Measurements from ENCODE around the gene MIER2.
"Not testable (repeated sequence)": the region's sequence is repeated elsewhere in the genome, so short reads cannot be mapped to it uniquely, and the experiment has no call there.

Gene MIER2

DNA sequence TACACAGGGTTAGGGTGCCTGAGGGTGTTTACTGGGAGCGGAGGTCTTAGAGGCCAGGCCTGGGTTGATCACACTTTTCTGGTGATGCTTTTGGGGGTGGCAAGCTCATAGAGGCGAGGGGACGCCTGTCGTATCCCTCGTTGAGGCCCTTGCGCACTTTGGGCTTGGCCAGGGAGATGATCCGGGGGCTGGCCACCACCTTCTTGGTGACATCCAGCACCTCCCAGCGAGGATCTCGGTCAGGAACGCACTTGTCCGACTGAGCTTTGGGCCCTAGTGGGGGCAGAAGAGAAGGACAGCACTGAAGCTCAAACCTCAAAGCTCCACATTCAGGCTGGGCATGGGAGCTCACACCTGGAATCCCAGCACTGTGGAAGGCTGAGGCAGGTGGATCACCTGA is 17.6 kb upstream of the MIER2 start:
- no peak for TF ChIP-seq ZFP3 (CRISPR knock-in tag; IDR thresholded peaks at IDR 0.05)
- TF ChIP-seq, protein P1, sequence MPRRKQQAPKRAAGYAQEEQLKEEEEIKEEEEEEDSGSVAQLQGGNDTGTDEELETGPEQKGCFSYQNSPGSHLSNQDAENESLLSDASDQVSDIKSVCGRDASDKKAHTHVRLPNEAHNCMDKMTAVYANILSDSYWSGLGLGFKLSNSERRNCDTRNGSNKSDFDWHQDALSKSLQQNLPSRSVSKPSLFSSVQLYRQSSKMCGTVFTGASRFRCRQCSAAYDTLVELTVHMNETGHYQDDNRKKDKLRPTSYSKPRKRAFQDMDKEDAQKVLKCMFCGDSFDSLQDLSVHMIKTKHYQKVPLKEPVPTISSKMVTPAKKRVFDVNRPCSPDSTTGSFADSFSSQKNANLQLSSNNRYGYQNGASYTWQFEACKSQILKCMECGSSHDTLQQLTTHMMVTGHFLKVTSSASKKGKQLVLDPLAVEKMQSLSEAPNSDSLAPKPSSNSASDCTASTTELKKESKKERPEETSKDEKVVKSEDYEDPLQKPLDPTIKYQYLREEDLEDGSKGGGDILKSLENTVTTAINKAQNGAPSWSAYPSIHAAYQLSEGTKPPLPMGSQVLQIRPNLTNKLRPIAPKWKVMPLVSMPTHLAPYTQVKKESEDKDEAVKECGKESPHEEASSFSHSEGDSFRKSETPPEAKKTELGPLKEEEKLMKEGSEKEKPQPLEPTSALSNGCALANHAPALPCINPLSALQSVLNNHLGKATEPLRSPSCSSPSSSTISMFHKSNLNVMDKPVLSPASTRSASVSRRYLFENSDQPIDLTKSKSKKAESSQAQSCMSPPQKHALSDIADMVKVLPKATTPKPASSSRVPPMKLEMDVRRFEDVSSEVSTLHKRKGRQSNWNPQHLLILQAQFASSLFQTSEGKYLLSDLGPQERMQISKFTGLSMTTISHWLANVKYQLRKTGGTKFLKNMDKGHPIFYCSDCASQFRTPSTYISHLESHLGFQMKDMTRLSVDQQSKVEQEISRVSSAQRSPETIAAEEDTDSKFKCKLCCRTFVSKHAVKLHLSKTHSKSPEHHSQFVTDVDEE (CRISPR knock-in tag; IDR thresholded peaks at IDR 0.05): no peak
- no peak for TF ChIP-seq CSDC2 (CRISPR knock-in tag; IDR thresholded peaks at IDR 0.05)
- TF ChIP-seq, protein P2, sequence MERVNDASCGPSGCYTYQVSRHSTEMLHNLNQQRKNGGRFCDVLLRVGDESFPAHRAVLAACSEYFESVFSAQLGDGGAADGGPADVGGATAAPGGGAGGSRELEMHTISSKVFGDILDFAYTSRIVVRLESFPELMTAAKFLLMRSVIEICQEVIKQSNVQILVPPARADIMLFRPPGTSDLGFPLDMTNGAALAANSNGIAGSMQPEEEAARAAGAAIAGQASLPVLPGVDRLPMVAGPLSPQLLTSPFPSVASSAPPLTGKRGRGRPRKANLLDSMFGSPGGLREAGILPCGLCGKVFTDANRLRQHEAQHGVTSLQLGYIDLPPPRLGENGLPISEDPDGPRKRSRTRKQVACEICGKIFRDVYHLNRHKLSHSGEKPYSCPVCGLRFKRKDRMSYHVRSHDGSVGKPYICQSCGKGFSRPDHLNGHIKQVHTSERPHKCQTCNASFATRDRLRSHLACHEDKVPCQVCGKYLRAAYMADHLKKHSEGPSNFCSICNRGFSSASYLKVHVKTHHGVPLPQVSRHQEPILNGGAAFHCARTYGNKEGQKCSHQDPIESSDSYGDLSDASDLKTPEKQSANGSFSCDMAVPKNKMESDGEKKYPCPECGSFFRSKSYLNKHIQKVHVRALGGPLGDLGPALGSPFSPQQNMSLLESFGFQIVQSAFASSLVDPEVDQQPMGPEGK (CRISPR knock-in tag; IDR thresholded peaks at IDR 0.05; ENCODE audit: borderline replicate concordance): no peak
- no peak for TF ChIP-seq RARB (CRISPR knock-in tag; IDR thresholded peaks at IDR 0.05)
- TF ChIP-seq BACH2 (CRISPR knock-in tag; IDR thresholded peaks at IDR 0.05; ENCODE audit: borderline replicate concordance): no peak
- no peak for TF ChIP-seq GLIS3 (CRISPR knock-in tag; IDR thresholded peaks at IDR 0.05)
- no peak for TF ChIP-seq ZNF565 (CRISPR knock-in tag; conservative IDR thresholded peaks at IDR 0.05; ENCODE audit: low read depth)
- no peak for TF ChIP-seq PPARA (CRISPR knock-in tag; IDR thresholded peaks at IDR 0.05; ENCODE audit: borderline replicate concordance)
- TF ChIP-seq, protein P3, sequence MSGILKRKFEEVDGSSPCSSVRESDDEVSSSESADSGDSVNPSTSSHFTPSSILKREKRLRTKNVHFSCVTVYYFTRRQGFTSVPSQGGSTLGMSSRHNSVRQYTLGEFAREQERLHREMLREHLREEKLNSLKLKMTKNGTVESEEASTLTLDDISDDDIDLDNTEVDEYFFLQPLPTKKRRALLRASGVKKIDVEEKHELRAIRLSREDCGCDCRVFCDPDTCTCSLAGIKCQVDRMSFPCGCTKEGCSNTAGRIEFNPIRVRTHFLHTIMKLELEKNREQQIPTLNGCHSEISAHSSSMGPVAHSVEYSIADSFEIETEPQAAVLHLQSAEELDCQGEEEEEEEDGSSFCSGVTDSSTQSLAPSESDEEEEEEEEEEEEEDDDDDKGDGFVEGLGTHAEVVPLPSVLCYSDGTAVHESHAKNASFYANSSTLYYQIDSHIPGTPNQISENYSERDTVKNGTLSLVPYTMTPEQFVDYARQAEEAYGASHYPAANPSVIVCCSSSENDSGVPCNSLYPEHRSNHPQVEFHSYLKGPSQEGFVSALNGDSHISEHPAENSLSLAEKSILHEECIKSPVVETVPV (CRISPR knock-in tag; IDR thresholded peaks at IDR 0.05): no peak
- no peak for TF ChIP-seq TOX (CRISPR knock-in tag; IDR thresholded peaks at IDR 0.05; ENCODE audit: borderline replicate concordance)
- ATAC-seq: no peak

DNA sequence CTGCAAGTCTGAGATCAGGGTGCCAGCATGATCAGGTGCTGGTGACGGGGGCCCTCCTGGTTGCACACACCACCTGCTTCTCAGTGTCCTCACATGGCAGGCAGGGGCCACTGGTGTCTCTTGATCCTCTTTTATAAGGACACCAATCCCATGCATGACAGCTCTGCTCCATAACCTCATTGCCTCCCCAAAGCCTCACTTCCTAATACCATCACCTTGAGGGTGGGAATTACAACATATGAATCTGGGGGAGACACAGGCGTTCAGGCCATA is 15.0 kb upstream of the MIER2 start:
- no peak for ATAC-seq
- TF ChIP-seq, protein P2 (CRISPR knock-in tag; IDR thresholded peaks at IDR 0.05; ENCODE audit: borderline replicate concordance): no peak
- no peak for TF ChIP-seq PPARA (CRISPR knock-in tag; IDR thresholded peaks at IDR 0.05; ENCODE audit: borderline replicate concordance)
- TF ChIP-seq, protein P3 (CRISPR knock-in tag; IDR thresholded peaks at IDR 0.05): no peak

DNA sequence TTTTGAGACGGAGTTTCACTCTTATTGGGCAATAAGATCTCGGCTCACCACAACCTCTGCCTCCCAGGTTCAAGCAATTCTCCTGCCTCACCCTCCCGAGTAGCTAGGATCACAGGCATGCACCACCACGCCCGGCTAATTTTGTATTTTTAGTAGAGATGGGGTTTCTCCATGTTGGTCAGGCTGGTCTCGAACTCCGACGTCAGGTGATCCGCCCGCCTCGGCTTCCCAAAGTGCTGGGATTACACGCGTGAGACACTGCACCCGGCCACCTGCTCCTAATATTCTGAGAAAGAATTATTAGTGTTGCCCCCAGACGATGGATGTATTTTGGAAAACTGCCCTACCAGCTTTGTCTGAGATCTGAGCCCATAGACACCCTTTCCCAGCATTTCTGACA is 10.9 kb upstream of the MIER2 start:
- ATAC-seq: not testable (repeated sequence)

DNA sequence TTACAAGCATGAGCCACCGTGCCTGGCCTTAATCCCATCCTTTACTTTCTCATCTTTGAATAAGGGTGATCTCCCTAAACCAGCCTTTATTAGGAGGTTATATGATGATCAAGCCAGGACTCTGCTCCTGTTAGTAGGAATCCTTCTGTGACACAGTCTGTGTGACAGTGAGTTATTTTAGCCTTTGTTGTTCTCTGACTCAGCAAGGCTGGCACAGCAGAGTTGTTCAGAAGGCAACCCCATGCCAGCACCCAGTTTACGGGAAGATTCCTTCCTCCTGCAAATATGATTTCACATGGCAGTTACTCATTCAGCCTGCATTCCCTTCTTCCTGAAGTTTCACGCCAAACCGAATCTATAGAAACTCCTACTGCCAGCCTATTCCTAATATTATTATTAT is 10.5 kb upstream of the MIER2 start:
- ATAC-seq: no peak
- TF ChIP-seq RARB (CRISPR knock-in tag; IDR thresholded peaks at IDR 0.05) (no peak), ZFP30 (CRISPR knock-in tag; IDR thresholded peaks at IDR 0.05) (no peak), ZNF565 (CRISPR knock-in tag; conservative IDR thresholded peaks at IDR 0.05; ENCODE audit: low read depth) (no peak)

DNA sequence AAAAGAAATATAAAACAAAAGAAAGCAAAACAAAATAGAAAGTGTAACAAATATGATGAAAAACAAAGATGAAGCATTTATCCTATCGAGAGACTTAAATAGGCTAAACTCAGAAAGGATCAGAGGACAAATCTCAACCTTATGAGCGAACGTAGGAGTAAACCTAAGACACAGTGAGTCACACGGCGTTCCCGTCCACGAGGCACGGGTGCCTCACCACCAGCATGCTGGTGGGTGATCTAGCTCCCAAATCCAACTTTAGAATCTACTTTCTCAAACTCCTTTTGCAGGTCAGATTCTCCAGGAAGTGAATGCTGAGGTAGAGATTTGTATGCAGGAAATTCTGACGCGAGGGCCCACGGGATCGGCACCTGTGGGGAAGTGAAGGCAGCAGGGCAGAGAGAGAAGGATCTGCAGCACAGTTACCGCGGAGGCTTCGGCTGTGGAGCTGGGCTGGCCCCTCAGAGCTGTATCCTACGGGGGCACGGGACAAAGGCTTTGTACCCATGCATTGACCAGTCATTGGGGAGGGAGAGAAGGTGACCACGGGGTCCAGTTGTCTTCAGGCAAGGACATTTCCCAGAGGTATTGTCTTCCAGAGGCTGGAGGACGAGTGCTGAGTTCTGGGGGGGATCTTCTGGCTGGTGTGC is 7.5 kb upstream of the MIER2 start:
- TF ChIP-seq TCF4 (CRISPR knock-in tag; IDR thresholded peaks at IDR 0.05; ENCODE audit: borderline replicate concordance) (no peak), ZNF70 (CRISPR knock-in tag; IDR thresholded peaks at IDR 0.05) (no peak), ZNF8 (CRISPR knock-in tag; IDR thresholded peaks at IDR 0.05) (no peak), ZC3H10 (CRISPR knock-in tag; IDR thresholded peaks at IDR 0.05) (no peak), ZFP3 (CRISPR knock-in tag; IDR thresholded peaks at IDR 0.05) (no peak), SNAI2 (CRISPR knock-in tag; IDR thresholded peaks at IDR 0.05) (no peak), TOX (CRISPR knock-in tag; IDR thresholded peaks at IDR 0.05; ENCODE audit: borderline replicate concordance) (no peak), OSR1 (CRISPR knock-in tag; IDR thresholded peaks at IDR 0.05) (no peak), BACH2 (CRISPR knock-in tag; IDR thresholded peaks at IDR 0.05; ENCODE audit: borderline replicate concordance) (no peak), CSDC2 (CRISPR knock-in tag; IDR thresholded peaks at IDR 0.05) (no peak), ARNTL (CRISPR knock-in tag; IDR thresholded peaks at IDR 0.05; ENCODE audit: borderline replicate concordance, low read depth) (no peak), ZFP30 (CRISPR knock-in tag; IDR thresholded peaks at IDR 0.05) (no peak), PPARA (CRISPR knock-in tag; IDR thresholded peaks at IDR 0.05; ENCODE audit: borderline replicate concordance) (no peak)
- TF ChIP-seq, protein P2 (CRISPR knock-in tag; IDR thresholded peaks at IDR 0.05; ENCODE audit: borderline replicate concordance): no peak
- TF ChIP-seq, protein P3 (CRISPR knock-in tag; IDR thresholded peaks at IDR 0.05): no peak
- no peak for ATAC-seq
